Spleen (tissue), 11 donors: ENCODE data around the gene ST8SIA2. TPM values are rescaled to one million over a fixed set of nuclear protein-coding genes. Genes with fewer than 3 reads are reported as not detected.

Experiments used
- DNase-seq: peaks from one replicate; pipeline ENCODE4 v3.0.0-alpha.2; 2020
- H3K27ac ChIP-seq, 8 donors: fragments of 200-600 bp; sonication (generic) in 7 of 8; 1 replicate in 4 of 8; 2 replicates in 4 of 8; pipeline versions ENCODE4 v1.5.0 to v1.8.0; 2016 to 2021; ENCODE audit warnings: inconsistent platforms in 4 of 8, mild to moderate bottlenecking in 4 of 8, moderate library complexity in 1 of 8
- H3K27me3 ChIP-seq, 7 donors: fragments of 200-600 bp; sonication (generic) in 6 of 7; replicated peaks in 1 of 7; 1 replicate in 4 of 7; 2 replicates in 3 of 7; pipeline versions ENCODE4 v1.5.0 to v1.8.0; 2016 to 2021; ENCODE audit warnings: inconsistent platforms in 3 of 7, mild to moderate bottlenecking in 1 of 7
- H3K36me3 ChIP-seq, 6 donors: fragments of 200-600 bp; sonication (generic) in 5 of 6; 1 replicate in 4 of 6; 2 replicates in 2 of 6; pipeline versions ENCODE4 v1.5.0 to v1.8.0; 2016 to 2021; ENCODE audit warnings: inconsistent platforms in 2 of 6
- H3K4me1 ChIP-seq, 6 donors: fragments of 200-600 bp; sonication (generic) in 5 of 6; 1 replicate in 3 of 6; 2 replicates in 3 of 6; pipeline versions ENCODE4 v1.5.0 to v1.8.0; 2016 to 2021; ENCODE audit warnings: inconsistent platforms in 3 of 6
- H3K4me3 ChIP-seq, 8 donors: fragments of 200-600 bp; sonication (generic) in 7 of 8; 1 replicate in 4 of 8; 2 replicates in 4 of 8; pipeline versions ENCODE4 v1.5.0 to v1.8.0; 2016 to 2021; ENCODE audit warnings: inconsistent platforms in 4 of 8, mild to moderate bottlenecking in 4 of 8, moderate library complexity in 2 of 8
- H3K9me3 ChIP-seq, 8 donors: fragments of 200-600 bp; sonication (generic) in 7 of 8; 1 replicate in 4 of 8; 2 replicates in 4 of 8; pipeline versions ENCODE4 v1.5.0 to v1.8.0; 2016 to 2021; ENCODE audit warnings: inconsistent platforms in 4 of 8
- CTCF ChIP-seq, 11 experiments: fragments of 200-600 bp in 7 of 11; fragments of 450-650 bp in 4 of 11; sonication (generic) in 4 of 11; IDR thresholded peaks in 8 of 11; conservative IDR thresholded peaks in 3 of 11; 1 replicate in 7 of 11; 2 replicates in 4 of 11; pipeline versions ENCODE4 v1.4.0 to v1.8.0; 2016 to 2021; ENCODE audit warnings: antibody characterized with exemption in 11 of 11, inconsistent platforms in 4 of 11, mild to moderate bottlenecking in 1 of 11
- POLR2A ChIP-seq, 3 donors: fragments of 450-650 bp; IDR thresholded peaks; one replicate each; pipeline ENCODE4 v1.5.1; 2017; ENCODE audit warnings: antibody characterized with exemption in 3 of 3, mild to moderate bottlenecking in 1 of 3
- POLR2AphosphoS5 ChIP-seq, 3 donors: sonication (generic); formaldehyde crosslinking; IDR thresholded peaks; one replicate each; pipeline ENCODE4 v1.5.1; 2017; ENCODE audit warnings: antibody characterized with exemption in 3 of 3
- WGBS, 5 donors: extraction: QIAGEN DNeasy Blood & Tissue Kit in 3 of 5; methylation state at CpG; one replicate each; pipeline versions ENCODE4 v1.1.5 to v1.1.7; 2013 to 2018; 5-methylcytosine and 5-hydroxymethylcytosine counted together
- intact Hi-C: fragments of 100-400 bp; cut with DNase I; formaldehyde crosslinking; loops from one replicate; pipeline ENCODE4 v1.15.0; 2023; ENCODE audit warnings: low total_unique reads
- polyA plus RNA-seq, 3 donors: library from polyadenylated mRNA; stranded (reverse); fragments of 200-250 nt; gene quantifications; one replicate each; pipeline ENCODE4 v1.2.1, GENCODE V29; 2013
- total RNA-seq, 7 donors: library from RNA; depleted of rRNA in 3 of 7; stranded (reverse); fragments of >200 nt in 3 of 7; fragmentation: NEBNext Ultra II Directional in 4 of 7; extraction: Animal tissue kit (Norgen Biotek cat#: 25700) in 4 of 7; gene quantifications; one replicate each; pipeline versions ENCODE4 v1.1.0 to v1.2.1, GENCODE V29; 2016 to 2021
- donor health status: healthy with polysubstance abuse.
- donor health status: DM: no; HTN: no; CAD: no; lungs with moderate emphysema.
- donor health status: DM: no; HTN: no; CAD: no.
- donor health status: Bipolar disorder and iron deficiency.
- donor health status: healthy.
- donor health status: DM: no; HTN: no; CAD: no.
- donor health status: DM: yes; HTN: yes; CAD: no.

The ST8SIA2 gene
- total and polyA plus RNA-seq, 10 donors, result not detected

GRCh38 chr15:92451225-92451825 is 57.6 kb downstream of the ST8SIA2 start:
- Histone ChIP-seq H3K36me3 (no peaks in the 10 kb centered on the region), H3K4me3 (no peak overlapping the region), H3K9me3 (no peaks in the 10 kb centered on the region), H3K4me1 (no peaks in the 10 kb centered on the region), H3K27me3 (peaks cover 0 to 12% (median 0%) of the 10 kb centered on the region in 7 donors), H3K27ac (no peak overlapping the region)
- TF ChIP-seq CTCF (IDR thresholded peaks at IDR 0.05 in 8 of 11, conservative IDR thresholded peaks at IDR 0.05 in 3 of 11), result no peak
- no peak for TF ChIP-seq POLR2AphosphoS5 (IDR thresholded peaks at IDR 0.05)
- TF ChIP-seq POLR2A (IDR thresholded peaks at IDR 0.05), result no peak
- WGBS, 5 donors, result 89 to 93% (median 92%) methylated on average over 10 of the region's 10 CpGs
- DNase-seq, result no peak
- intact Hi-C loops, result no loop called here

GRCh38 chr15:92452143-92452542 is 58.5 kb downstream of the ST8SIA2 start:
- no peak overlapping the region for H3K27ac ChIP-seq
- WGBS, 5 donors, result 60 to 87% (median 77%) methylated on average over 3 of the region's 3 CpGs
- no peak for DNase-seq
- no peaks in the 10 kb centered on the region for H3K4me1 ChIP-seq
- no peak for TF ChIP-seq POLR2A (IDR thresholded peaks at IDR 0.05)
- H3K9me3 ChIP-seq, result no peaks in the 10 kb centered on the region
- H3K4me3 ChIP-seq, result no peak overlapping the region
- intact Hi-C loops, result no loop called here
- no peaks in the 10 kb centered on the region for H3K36me3 ChIP-seq
- H3K27me3 ChIP-seq, result peaks cover 0 to 12% (median 0%) of the 10 kb centered on the region in 7 donors

GRCh38 chr15:92453607-92454006 is 59.9 kb downstream of the ST8SIA2 start:
- WGBS, 5 donors, result 51 to 94% (median 64%) methylated on average over 3 of the region's 3 CpGs
- TF ChIP-seq POLR2AphosphoS5 (IDR thresholded peaks at IDR 0.05) (no peak), POLR2A (IDR thresholded peaks at IDR 0.05) (no peak), CTCF (IDR thresholded peaks at IDR 0.05 in 8 of 11, conservative IDR thresholded peaks at IDR 0.05 in 3 of 11) (no peak)
- intact Hi-C loops, result no loop called here
- no peak overlapping the region for H3K4me3 ChIP-seq
- H3K36me3 ChIP-seq, result no peaks in the 10 kb centered on the region
- H3K4me1 ChIP-seq, result no peaks in the 10 kb centered on the region
- no peak for DNase-seq
- H3K27ac ChIP-seq, result no peak overlapping the region
- no peaks in the 10 kb centered on the region for H3K9me3 ChIP-seq
- peaks cover 0 to 12% (median 0%) of the 10 kb centered on the region in 7 donors for H3K27me3 ChIP-seq

GRCh38 chr15:92454555-92455105 is 60.9 kb downstream of the ST8SIA2 start:
- 88 to 100% (median 88%) methylated on average over 7 of the region's 7 CpGs for WGBS, 5 donors
- no peak for TF ChIP-seq POLR2AphosphoS5 (IDR thresholded peaks at IDR 0.05)
- no peak for TF ChIP-seq CTCF (IDR thresholded peaks at IDR 0.05 in 8 of 11, conservative IDR thresholded peaks at IDR 0.05 in 3 of 11)
- TF ChIP-seq POLR2A (IDR thresholded peaks at IDR 0.05), result no peak
- no peak overlapping the region for H3K27ac ChIP-seq
- no peak for DNase-seq
- no peak overlapping the region for H3K4me3 ChIP-seq
- H3K4me1 ChIP-seq, result no peaks in the 10 kb centered on the region
- H3K36me3 ChIP-seq, result no peaks in the 10 kb centered on the region
- H3K27me3 ChIP-seq, result peaks cover 0 to 12% (median 0%) of the 10 kb centered on the region in 7 donors
- no peaks in the 10 kb centered on the region for H3K9me3 ChIP-seq
- intact Hi-C loops, result no loop called here
